Measurements from ENCODE around the gene DISC1. TPM values are rescaled to one million over a fixed set of nuclear protein-coding genes. Genes with fewer than 3 reads are reported as not detected.

The DISC1 gene
- total RNA-seq, 1 experiment from 2014 or later: 0.36 TPM

DNA sequence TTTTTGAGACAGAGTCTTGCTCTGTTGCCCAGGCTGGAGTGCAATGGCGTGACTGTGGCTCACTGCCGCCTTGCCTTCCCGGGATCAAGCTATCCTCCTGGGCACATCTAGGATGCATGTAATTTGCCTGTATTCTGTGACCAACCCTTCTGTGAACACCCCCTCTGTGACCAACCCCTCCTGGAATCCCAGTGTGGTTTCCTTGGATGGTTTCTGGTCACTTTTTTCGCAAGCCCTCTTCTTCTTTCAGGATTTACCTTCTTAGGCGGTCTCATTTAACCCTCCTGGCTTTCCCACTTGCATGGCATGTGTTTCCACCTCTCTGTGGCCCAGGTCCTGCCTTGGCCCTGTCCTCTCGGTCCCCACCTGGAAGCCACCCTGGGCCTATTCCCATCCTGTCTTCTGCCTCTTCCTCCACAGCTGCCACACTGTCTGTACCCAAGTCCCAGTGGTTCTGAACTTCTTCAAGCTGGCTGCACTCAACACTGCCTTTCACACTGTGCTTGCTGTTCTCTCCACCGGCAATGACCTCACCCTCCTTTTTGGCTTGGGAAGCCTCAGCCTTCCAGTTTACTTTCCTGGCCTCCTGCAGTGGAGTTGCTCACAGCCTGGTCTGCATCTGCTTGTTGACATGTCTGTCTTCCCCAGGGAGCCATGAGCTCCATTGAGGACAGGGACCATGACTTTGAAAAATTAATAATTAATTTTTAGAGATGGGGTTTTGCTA lies 57.0 kb downstream of the DISC1 start:
- intact Hi-C loops (cut with micrococcal nuclease; ENCODE audit: unreplicated experiment): no loop called here
- no peak for DNase-seq (ENCODE audit: low read depth, low spot score)
- Histone ChIP-seq H3K4me1 (ENCODE audit: control insufficient read depth, insufficient read depth, low read length) (0 out of 2 replicates have a peak, but pooled peaks cover 2% of the 10 kb centered on the region), H3K27me3 (ENCODE audit: control insufficient read depth, insufficient read depth, low read length) (peaks cover 2% of the 10 kb centered on the region; the same call in 1 of the 2 replicates), H3K27ac (ENCODE audit: low read length) (no peak overlapping the region), H3K9me3 (ENCODE audit: control insufficient read depth, insufficient read depth, low read depth, low read length) (no peaks in the 10 kb centered on the region), H3K36me3 (ENCODE audit: control insufficient read depth, insufficient read depth, low read length) (no peaks in the 10 kb centered on the region), H3K4me3 (ENCODE audit: low read depth in 2 of 2, low read length in 2 of 2) (no peak overlapping the region)
- POLR2A ChIA-PET: no interaction called here
- ATAC-seq: no peak
- TF ChIP-seq, protein P1, sequence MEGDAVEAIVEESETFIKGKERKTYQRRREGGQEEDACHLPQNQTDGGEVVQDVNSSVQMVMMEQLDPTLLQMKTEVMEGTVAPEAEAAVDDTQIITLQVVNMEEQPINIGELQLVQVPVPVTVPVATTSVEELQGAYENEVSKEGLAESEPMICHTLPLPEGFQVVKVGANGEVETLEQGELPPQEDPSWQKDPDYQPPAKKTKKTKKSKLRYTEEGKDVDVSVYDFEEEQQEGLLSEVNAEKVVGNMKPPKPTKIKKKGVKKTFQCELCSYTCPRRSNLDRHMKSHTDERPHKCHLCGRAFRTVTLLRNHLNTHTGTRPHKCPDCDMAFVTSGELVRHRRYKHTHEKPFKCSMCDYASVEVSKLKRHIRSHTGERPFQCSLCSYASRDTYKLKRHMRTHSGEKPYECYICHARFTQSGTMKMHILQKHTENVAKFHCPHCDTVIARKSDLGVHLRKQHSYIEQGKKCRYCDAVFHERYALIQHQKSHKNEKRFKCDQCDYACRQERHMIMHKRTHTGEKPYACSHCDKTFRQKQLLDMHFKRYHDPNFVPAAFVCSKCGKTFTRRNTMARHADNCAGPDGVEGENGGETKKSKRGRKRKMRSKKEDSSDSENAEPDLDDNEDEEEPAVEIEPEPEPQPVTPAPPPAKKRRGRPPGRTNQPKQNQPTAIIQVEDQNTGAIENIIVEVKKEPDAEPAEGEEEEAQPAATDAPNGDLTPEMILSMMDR (IDR thresholded peaks at IDR 0.05): no peak
- TF ChIP-seq SIN3A (IDR thresholded peaks at IDR 0.05; ENCODE audit: borderline replicate concordance, insufficient read depth, low read depth, low read length) (no peak), TCF7L2 (IDR thresholded peaks at IDR 0.05; ENCODE audit: low read depth, low read length) (no peak), POLR2AphosphoS5 (IDR thresholded peaks at IDR 0.05; ENCODE audit: low read depth, low read length) (no peak)
- TF ChIP-seq, protein P2, sequence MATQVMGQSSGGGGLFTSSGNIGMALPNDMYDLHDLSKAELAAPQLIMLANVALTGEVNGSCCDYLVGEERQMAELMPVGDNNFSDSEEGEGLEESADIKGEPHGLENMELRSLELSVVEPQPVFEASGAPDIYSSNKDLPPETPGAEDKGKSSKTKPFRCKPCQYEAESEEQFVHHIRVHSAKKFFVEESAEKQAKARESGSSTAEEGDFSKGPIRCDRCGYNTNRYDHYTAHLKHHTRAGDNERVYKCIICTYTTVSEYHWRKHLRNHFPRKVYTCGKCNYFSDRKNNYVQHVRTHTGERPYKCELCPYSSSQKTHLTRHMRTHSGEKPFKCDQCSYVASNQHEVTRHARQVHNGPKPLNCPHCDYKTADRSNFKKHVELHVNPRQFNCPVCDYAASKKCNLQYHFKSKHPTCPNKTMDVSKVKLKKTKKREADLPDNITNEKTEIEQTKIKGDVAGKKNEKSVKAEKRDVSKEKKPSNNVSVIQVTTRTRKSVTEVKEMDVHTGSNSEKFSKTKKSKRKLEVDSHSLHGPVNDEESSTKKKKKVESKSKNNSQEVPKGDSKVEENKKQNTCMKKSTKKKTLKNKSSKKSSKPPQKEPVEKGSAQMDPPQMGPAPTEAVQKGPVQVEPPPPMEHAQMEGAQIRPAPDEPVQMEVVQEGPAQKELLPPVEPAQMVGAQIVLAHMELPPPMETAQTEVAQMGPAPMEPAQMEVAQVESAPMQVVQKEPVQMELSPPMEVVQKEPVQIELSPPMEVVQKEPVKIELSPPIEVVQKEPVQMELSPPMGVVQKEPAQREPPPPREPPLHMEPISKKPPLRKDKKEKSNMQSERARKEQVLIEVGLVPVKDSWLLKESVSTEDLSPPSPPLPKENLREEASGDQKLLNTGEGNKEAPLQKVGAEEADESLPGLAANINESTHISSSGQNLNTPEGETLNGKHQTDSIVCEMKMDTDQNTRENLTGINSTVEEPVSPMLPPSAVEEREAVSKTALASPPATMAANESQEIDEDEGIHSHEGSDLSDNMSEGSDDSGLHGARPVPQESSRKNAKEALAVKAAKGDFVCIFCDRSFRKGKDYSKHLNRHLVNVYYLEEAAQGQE (IDR thresholded peaks at IDR 0.05; ENCODE audit: insufficient read depth in 1 of 2, low read depth in 2 of 2, low read length in 1 of 2): no peak
- BruUV-seq (replicated peaks): no TSS peak
- in situ Hi-C loops (cut with HindIII; ENCODE audit: low pct_unique_long_range_greater_than_20kb, low sequenced_read_pairs): no loop called here
- CTCF ChIA-PET: interaction anchor here (0.7 kb wide), 1 partner anchor 11 kb away, joined by 4 read pairs; no protein-coding TSS in a partner anchor

DNA sequence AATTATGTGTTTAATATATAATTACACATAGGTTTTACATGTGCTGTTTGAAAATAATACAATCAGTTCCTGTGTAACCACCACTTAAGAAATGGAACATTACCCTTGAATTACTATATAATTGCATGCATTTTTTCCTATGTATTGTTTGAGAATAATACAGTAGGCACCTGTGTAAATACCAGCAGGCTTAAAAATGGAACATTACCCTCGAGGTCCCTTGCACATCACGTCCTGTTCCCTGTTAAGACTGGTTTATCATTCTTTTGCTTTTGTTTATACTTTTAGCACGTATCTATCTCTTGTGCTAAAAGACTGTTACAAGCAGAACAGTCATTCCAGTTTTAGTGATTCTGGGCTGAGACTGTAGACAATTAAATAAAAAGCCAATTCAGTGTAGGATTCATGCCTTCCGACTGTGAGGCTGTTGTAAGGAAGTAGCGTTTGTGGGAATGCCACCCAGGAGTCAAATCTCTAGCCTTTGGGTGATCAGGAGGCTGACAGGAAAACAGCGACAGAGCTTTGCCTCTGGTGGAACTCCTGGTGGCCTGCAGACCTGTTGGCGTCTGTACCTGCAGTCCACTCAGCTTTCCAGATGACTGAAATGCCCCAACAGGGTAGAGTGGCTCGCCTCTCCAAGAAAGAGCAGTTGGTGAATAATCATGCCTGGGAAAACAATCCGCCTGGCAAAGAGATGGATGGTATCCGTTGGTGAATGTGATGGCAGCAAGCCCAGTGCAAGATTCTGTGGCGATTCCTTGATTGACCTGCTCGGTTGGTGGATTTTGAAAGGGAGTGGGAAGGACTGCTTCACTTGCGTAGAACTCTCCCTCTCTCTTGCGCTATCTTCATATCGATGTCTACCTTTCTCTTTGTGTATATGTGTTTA lies 58.0 kb downstream of the DISC1 start:
- intact Hi-C loops (cut with micrococcal nuclease; ENCODE audit: unreplicated experiment): no loop called here
- ChIA-PET POLR2A (no interaction called here), CTCF (no interaction called here)
- no peak for ATAC-seq
- no TSS peak for BruUV-seq (replicated peaks)
- no peak overlapping the region for H3K4me3 ChIP-seq (ENCODE audit: low read depth in 2 of 2, low read length in 2 of 2)
- DNase-seq (ENCODE audit: low read depth, low spot score): no peak
- 0 out of 2 replicates have a peak, but pooled peaks cover 2% of the 10 kb centered on the region for H3K4me1 ChIP-seq (ENCODE audit: control insufficient read depth, insufficient read depth, low read length)
- in situ Hi-C loops (cut with HindIII; ENCODE audit: low pct_unique_long_range_greater_than_20kb, low sequenced_read_pairs): no loop called here
- no peak overlapping the region for H3K27ac ChIP-seq (ENCODE audit: low read length)
- TF ChIP-seq, protein P2 (IDR thresholded peaks at IDR 0.05; ENCODE audit: insufficient read depth in 1 of 2, low read depth in 2 of 2, low read length in 1 of 2): no peak
- TF ChIP-seq TCF7L2 (IDR thresholded peaks at IDR 0.05; ENCODE audit: low read depth, low read length) (no peak), POLR2AphosphoS5 (IDR thresholded peaks at IDR 0.05; ENCODE audit: low read depth, low read length) (no peak), SIN3A (IDR thresholded peaks at IDR 0.05; ENCODE audit: borderline replicate concordance, insufficient read depth, low read depth, low read length) (no peak)
- TF ChIP-seq, protein P1 (IDR thresholded peaks at IDR 0.05): no peak
- H3K9me3 ChIP-seq (ENCODE audit: control insufficient read depth, insufficient read depth, low read depth, low read length): no peaks in the 10 kb centered on the region
- H3K36me3 ChIP-seq (ENCODE audit: control insufficient read depth, insufficient read depth, low read length): no peaks in the 10 kb centered on the region
- no peaks in the 10 kb centered on the region for H3K27me3 ChIP-seq (ENCODE audit: control insufficient read depth, insufficient read depth, low read length)
